Measurements from ENCODE around the gene P2RX7.

DNA sequence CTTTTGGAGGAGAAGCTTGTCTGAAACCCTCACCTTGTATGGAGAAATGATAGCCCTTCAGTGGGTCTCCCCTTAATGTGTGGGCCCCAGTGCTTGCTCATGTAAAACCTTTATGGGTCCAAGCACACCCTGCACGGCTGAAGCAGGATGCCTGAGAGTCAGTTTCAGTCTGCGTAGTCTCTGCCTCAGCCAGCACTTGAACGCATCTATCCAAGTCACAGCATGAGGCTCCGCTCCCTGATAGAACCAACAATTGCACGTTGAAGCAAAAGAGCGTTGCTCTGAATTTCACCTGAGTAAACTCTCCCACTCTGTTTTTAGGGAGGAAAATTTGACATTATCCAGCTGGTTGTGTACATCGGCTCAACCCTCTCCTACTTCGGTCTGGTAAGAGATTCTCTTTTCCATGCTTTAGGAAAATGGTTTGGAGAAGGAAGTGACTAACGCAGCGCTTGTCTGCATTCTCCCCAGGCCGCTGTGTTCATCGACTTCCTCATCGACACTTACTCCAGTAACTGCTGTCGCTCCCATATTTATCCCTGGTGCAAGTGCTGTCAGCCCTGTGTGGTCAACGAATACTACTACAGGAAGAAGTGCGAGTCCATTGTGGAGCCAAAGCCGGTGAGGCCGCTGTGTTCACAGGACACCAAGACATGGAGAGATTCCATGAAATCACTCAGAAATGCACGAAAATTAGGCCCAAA lies 44.3 kb downstream of the P2RX7 start:
- TF ChIP-seq POLR2A (IDR thresholded peaks at IDR 0.05) = no peak
- TF ChIP-seq, protein P1, sequence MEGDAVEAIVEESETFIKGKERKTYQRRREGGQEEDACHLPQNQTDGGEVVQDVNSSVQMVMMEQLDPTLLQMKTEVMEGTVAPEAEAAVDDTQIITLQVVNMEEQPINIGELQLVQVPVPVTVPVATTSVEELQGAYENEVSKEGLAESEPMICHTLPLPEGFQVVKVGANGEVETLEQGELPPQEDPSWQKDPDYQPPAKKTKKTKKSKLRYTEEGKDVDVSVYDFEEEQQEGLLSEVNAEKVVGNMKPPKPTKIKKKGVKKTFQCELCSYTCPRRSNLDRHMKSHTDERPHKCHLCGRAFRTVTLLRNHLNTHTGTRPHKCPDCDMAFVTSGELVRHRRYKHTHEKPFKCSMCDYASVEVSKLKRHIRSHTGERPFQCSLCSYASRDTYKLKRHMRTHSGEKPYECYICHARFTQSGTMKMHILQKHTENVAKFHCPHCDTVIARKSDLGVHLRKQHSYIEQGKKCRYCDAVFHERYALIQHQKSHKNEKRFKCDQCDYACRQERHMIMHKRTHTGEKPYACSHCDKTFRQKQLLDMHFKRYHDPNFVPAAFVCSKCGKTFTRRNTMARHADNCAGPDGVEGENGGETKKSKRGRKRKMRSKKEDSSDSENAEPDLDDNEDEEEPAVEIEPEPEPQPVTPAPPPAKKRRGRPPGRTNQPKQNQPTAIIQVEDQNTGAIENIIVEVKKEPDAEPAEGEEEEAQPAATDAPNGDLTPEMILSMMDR (IDR thresholded peaks at IDR 0.05) = no peak
